KMS-11 (cell line): ENCODE data around the gene CXCL14.

Experiments used
- H2AFZ ChIP-seq: fragments of 200-600 bp; sonication (generic); 2 replicates; pipeline ENCODE4 v1.6.1; 2016; ENCODE audit warnings: antibody characterized with exemption, mixed run types, low read depth
- H3K27ac ChIP-seq: fragments of 200-600 bp; sonication (generic); 2 replicates; pipeline ENCODE4 v1.6.1; 2016; ENCODE audit warnings: mild to moderate bottlenecking, mixed run types
- H3K27me3 ChIP-seq: fragments of 200-600 bp; sonication (generic); 2 replicates; pipeline ENCODE4 v1.6.1; 2017; ENCODE audit warnings: mild to moderate bottlenecking, low read depth, mixed run types, moderate library complexity; ENCODE audit not compliant: insufficient read depth
- H3K36me3 ChIP-seq: fragments of 200-600 bp; sonication (generic); 2 replicates; pipeline ENCODE4 v1.6.1; 2017; ENCODE audit warnings: mild to moderate bottlenecking, mixed run types; ENCODE audit not compliant: insufficient read depth
- H3K4me1 ChIP-seq: fragments of 200-600 bp; sonication (generic); 2 replicates; pipeline ENCODE4 v1.6.1; 2016; ENCODE audit warnings: mild to moderate bottlenecking, low read depth, mixed run types; ENCODE audit not compliant: poor library complexity, severe bottlenecking
- H3K4me2 ChIP-seq: fragments of 200-600 bp; sonication (generic); 2 replicates; pipeline ENCODE4 v1.7.0; 2016; ENCODE audit warnings: mild to moderate bottlenecking, mixed run types
- H3K4me3 ChIP-seq: fragments of 200-600 bp; sonication (generic); IDR thresholded peaks from 2 replicates; pipeline ENCODE4 v1.6.1; 2017; ENCODE audit warnings: low read depth, low read length, mixed read lengths; ENCODE audit not compliant: insufficient read depth
- H3K79me2 ChIP-seq: fragments of 200-600 bp; sonication (generic); 2 replicates; pipeline ENCODE4 v1.6.1; 2016; ENCODE audit warnings: low read depth, mixed run types; ENCODE audit not compliant: insufficient read depth
- H3K9ac ChIP-seq: fragments of 200-600 bp; sonication (generic); 2 replicates; pipeline ENCODE4 v1.6.1; 2016; ENCODE audit warnings: mild to moderate bottlenecking, mixed run types
- H4K20me1 ChIP-seq: fragments of 200-600 bp; sonication (generic); 2 replicates; pipeline ENCODE4 v1.6.1; 2016; ENCODE audit warnings: mild to moderate bottlenecking, mixed run types; ENCODE audit not compliant: insufficient read depth
- CTCF ChIP-seq: fragments of 200-600 bp; sonication (generic); conservative IDR thresholded peaks from 2 replicates; pipeline ENCODE4 v1.6.1; 2017; ENCODE audit warnings: low read depth, mild to moderate bottlenecking, antibody characterized with exemption, low read length, moderate library complexity, mixed read lengths

The CXCL14 gene

DNA sequence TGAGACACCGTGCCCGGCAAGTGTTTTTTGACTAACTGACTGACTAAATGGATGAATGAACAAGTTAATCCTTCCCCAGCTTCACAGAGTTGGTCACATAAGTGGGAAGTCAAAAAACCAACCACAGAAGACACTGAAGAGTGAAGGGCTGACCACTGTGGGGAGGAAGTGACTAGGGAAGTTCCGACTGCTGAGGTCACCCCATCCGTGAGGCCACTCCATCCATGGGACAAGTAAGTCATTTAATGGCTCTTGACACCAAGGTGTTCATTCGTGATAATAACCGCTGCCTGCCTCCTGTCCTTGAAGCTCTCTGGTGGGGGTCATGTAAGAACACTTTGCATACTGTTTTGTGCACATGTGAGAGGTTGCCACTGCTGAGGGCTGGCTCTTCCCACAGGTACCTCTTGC lies 22.2 kb upstream of the CXCL14 start:
- no peak overlapping the region for H3K4me3 ChIP-seq
- H3K27me3 ChIP-seq = no peaks in the 10 kb centered on the region
- H3K27ac ChIP-seq = no peak overlapping the region
- H3K79me2 ChIP-seq = no peaks in the 10 kb centered on the region
- H4K20me1 ChIP-seq = no peaks in the 10 kb centered on the region
- H2AFZ ChIP-seq = no peak overlapping the region
- H3K9ac ChIP-seq = no peak overlapping the region
- no peaks in the 10 kb centered on the region for H3K4me1 ChIP-seq
- H3K4me2 ChIP-seq = no peak overlapping the region
- TF ChIP-seq CTCF = no peak
- H3K36me3 ChIP-seq = no peaks in the 10 kb centered on the region

GRCh38 chr5:135600152-135600570 lies 21.4 kb upstream of the CXCL14 start:
- Histone ChIP-seq H2AFZ (no peak overlapping the region), H3K4me2 (no peak overlapping the region)
- TF ChIP-seq CTCF = no peak

GRCh38 chr5:135599421-135600151 lies 20.8 kb upstream of the CXCL14 start:
- no peak overlapping the region for H3K27ac ChIP-seq
- H4K20me1 ChIP-seq = no peaks in the 10 kb centered on the region
- H3K4me1 ChIP-seq = no peaks in the 10 kb centered on the region
- H3K4me3 ChIP-seq = no peak overlapping the region
- no peaks in the 10 kb centered on the region for H3K79me2 ChIP-seq
- no peaks in the 10 kb centered on the region for H3K27me3 ChIP-seq
- H3K4me2 ChIP-seq = no peak overlapping the region
- no peak overlapping the region for H2AFZ ChIP-seq
- H3K36me3 ChIP-seq = no peaks in the 10 kb centered on the region
- no peak for TF ChIP-seq CTCF
- no peak overlapping the region for H3K9ac ChIP-seq

More at GRCh38 chr5:135600152-135600570, 21.4 kb upstream of the CXCL14 start:
- H3K4me3 ChIP-seq = no peak overlapping the region
- no peaks in the 10 kb centered on the region for H3K79me2 ChIP-seq
- H4K20me1 ChIP-seq = no peaks in the 10 kb centered on the region
- no peak overlapping the region for H3K27ac ChIP-seq
- no peaks in the 10 kb centered on the region for H3K4me1 ChIP-seq
- H3K36me3 ChIP-seq = no peaks in the 10 kb centered on the region
- no peaks in the 10 kb centered on the region for H3K27me3 ChIP-seq
- no peak overlapping the region for H3K9ac ChIP-seq

- H3K27me3 ChIP-seq = no peaks in the 10 kb centered on the region
- H3K4me2 ChIP-seq = no peak overlapping the region
- H3K9ac ChIP-seq = no peak overlapping the region
- no peak overlapping the region for H3K27ac ChIP-seq
- H3K4me1 ChIP-seq = no peaks in the 10 kb centered on the region
- H3K4me3 ChIP-seq = no peak overlapping the region
- no peak for TF ChIP-seq CTCF
- H3K79me2 ChIP-seq = no peaks in the 10 kb centered on the region
- no peaks in the 10 kb centered on the region for H4K20me1 ChIP-seq
- no peak overlapping the region for H2AFZ ChIP-seq
- H3K36me3 ChIP-seq = no peaks in the 10 kb centered on the region
These were observed 20.1 kb upstream of the CXCL14 start for GRCh38 chr5:135598691-135599395.
